ENCODE measurements around the gene PGM2.
"Not testable (repeated sequence)": the region's sequence is repeated elsewhere in the genome, so short reads cannot be mapped to it uniquely, and the experiment has no call there.

PGM2 gene

DNA sequence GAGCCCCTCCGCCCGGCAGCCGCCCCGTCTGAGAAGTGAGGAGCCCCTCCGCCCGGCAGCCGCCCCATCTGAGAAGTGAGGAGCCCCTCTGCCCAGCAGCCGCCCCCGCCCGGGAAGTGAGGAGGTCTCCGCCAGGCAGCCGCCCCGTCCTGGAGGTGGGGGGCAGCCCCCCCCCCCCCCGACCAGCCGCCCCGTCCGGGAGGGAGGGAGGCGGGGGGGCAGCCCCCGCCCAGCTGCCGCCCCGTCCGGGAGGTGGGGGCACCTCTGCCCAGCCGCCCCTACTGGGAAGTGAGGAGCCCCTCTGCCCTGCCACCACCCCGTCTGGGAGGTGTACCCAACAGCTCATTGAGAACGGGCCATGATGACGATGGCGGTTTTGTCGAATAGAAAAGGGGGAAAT lies 6.0 kb upstream of the PGM2 start:
- DNase-seq: not testable (repeated sequence)

GRCh38 chr4:37821953-37822605 lies 4.4 kb upstream of the PGM2 start:
- DNase-seq: peak; percentile 43

DNA sequence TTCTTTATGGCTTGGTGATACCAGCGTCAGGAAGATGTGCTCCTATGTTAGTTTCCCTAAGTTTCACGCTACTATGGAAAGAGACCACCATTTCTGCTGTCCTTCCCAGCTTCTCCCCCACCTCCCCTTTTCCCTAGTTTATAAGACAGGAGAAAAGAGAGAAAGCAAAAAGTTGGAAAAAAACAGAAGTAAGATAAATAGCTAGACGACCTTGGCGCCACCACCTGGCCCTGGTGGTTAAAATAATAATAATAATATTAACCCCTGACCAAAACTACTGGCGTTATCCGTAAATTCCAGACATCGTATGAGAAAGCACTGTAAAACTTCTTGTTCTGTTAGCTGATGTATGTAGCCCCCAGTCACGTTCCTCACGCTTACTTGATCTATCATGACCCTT lies 985 bp upstream of the PGM2 start:
- DNase-seq: not testable (repeated sequence)

DNA sequence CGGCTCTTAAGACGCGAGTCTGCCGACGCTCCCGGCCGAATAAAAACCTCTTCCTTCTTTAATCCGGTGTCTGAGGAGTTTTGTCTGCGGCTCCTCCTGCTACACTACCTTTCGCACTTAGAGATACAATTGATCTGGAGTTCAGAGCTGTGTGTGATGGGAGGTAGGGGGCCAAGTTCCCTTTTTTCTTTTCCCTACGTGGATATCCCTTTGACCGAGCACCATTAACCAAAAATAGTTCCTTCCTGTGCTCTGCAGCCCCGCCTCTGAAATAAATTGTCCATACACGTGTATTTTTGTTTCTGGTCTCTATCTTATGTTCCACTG lies 555 bp upstream of the PGM2 start:
- no peak for DNase-seq

- no peak for DNase-seq
Observed at GRCh38 chr4:37827030-37827685, 672 bp downstream of the PGM2 start.

DNA sequence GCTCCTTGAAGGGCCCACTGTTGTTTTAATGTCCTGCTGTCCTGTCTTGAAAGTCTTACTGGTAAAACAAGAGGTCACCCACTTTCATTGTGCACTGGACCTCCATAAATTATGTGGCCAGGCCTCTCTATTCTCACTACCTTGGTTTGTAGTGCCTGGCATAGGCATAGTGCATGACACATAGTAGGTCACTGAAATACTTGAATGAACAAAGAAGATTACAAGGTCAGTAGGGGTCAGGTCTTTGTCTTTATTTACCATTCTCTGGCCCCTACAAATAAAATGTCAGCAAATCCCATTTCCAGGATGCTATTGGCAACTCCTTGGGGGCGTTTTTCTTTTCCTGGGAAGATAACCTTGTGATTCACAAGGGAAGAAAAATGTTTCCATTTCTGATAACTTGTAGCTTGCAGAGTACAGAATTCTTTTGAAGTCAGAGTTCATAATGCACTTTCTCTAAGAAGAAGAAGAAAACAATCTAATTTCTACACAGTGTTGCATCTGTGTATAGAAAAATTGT lies 1.4 kb downstream of the PGM2 start:
- no peak for DNase-seq

GRCh38 chr4:37828843-37829242 lies 2.4 kb downstream of the PGM2 start:
- DNase-seq: no peak

DNA sequence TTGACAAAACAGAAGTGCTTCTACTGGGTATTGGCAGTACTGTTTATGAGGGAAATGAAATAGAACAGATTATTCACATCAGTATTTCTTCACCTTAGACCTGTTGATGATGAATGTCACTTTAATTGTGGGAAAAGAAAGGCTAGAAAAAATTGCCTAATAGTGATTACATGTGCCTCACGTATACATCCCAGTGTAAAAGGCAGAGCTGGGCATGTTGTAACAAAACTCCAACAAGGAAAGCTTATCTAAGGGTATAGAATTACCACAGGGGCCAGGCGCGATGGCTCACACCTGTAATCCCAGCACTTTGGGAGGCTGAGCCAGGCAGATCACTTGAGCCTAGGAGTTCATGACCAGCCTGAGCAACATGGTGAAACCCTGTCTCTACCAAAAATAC lies 4.2 kb downstream of the PGM2 start:
- no peak for DNase-seq

- DNase-seq: no peak
Observed at GRCh38 chr4:37835031-37835430, 8.5 kb downstream of the PGM2 start.

DNA sequence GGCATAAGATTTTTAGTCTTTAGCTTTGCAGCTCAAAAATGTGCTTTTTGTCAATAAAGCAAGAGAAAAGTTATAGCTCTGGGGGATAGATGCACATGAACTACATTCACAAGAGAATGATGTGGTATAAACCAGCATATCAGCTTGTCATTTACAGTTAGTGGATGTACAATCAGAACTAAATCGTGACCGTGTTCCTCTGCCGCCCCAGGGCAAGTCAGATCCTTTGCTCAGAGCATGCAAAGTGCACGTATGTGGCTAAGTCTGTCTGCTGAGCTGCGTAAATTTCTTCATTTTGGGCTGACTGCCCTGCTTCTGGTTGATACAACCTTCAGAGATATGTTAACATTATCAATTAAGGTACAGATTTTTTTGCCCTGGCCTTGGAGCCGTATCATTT lies 9.3 kb downstream of the PGM2 start:
- DNase-seq: no peak

DNA sequence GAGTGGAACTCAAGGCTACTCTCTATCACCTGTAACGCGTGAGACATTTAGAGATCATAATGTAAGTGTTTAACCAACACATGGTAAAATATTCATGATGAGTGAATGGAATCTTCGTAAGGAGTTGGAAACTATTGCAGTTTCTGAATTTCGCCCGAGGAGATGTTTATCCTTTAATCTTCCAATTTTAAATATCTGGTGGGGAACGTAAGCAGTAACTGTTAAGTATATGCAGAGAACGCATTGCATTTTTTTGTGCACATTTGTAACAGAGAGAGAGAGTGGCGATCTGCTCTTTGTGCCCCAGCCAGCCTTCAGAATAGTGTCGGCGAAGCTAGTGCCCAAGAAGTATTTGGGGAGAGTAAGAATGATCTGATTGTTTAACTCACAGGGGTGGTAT lies 9.8 kb downstream of the PGM2 start:
- DNase-seq: no peak

DNA sequence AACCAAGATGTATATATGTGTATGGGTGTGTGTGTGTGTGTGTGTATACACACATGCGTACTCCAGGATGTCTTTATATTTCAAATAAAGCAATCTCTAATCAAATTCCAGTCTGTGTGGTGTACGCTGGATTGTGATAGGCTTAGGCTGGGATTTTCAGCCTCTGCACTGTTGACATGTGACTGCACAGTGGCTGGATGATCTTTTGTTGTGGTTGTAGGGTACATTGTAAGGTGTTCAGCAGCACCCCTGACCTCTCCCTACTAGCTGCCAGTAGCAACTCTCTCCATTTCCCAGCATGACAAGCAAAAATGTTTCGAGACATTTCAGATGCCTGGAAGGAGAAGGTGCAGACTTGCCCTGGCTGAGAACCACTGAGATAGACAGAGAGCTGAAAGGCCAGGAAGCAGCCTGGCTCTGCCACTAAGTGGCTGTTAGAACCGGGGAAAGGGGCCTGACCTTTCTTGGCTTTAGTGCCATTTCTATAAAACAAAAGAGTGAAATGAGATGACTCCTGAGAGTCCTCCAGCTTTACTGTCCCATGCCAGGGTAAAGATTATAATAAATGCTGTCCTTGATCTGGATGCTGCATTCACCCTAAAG lies 10.5 kb downstream of the PGM2 start:
- DNase-seq: no peak

DNA sequence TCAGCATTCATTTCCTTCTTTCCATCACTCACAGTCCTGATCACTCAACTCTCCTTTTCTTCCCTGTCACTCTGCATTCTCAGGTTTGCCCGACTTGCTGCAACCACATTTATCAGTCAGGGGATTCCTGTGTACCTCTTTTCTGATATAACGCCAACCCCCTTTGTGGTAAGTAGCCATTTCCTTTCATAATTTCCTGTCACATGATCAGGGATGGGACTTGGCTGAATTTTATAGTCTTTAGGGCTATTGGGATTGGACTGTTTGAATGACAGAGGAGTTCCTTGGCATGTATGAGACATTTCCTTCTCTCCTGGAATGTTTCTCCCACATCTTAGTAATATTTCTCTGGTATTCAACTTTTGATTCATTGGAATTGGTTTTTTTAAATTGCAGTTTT lies 11.0 kb downstream of the PGM2 start:
- DNase-seq: no peak

- no peak for DNase-seq
Observed at GRCh38 chr4:37839426-37839825, 12.9 kb downstream of the PGM2 start.

DNA sequence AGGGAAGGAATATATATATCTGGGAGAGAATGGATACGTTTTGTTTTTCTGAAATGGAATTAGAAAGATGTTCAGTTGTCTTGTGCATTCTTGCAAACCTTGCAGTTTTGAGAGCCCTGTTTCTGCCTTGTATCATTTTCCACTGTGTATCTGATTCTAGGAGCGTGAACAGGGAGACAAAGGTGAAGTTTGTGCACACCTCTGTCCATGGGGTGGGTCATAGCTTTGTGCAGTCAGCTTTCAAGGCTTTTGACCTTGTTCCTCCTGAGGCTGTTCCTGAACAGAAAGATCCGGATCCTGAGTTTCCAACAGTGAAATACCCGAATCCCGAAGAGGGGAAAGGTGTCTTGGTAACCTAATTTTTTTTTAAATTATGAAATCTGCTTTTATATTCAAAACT lies 17.7 kb downstream of the PGM2 start:
- no peak for DNase-seq

DNA sequence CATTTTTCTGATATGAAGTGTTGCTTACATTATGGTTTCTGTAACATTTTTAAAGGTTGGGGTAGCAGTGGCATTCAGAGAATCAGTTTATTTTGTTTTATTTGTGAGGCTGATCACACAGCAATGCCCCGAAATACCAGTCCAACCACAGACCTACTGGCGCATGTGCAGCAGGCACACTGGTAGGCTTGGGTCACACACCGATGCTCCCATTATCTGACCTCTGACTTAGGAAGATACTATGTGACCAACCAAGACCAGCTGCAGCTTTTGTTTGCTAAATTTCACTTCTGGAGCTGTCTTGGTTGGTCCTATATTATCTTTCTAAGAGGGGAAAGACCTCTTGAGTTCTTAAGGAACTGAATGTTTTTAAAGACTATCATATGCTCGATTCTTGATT lies 18.7 kb downstream of the PGM2 start:
- no peak for DNase-seq

DNA sequence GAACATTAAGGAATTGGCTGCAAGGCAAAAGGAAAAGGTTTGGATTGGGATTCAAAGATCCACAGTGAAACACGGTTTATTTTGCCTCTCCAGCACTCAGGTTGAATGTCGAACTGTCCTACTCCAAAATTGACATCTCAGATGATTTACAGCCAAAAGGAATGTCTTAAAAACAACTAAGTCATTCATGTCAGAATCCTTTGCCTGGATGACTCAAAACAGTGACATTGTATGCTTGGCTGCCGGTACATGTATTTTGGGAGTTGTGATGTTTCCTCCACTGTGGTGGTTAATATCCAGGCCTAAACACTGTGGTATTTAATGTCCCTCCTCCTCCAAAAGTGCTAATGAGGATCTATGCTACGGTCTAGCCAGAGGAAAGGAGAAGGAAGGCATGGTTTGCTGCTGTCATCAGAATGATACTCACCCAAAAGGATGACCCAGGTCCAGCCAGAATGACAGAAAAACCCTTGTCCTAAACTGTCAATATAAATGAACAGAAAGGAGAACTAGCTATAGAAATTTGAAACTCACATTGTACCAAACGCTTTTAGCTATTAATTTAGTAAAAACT lies 20.9 kb downstream of the PGM2 start:
- DNase-seq: no peak

- no peak for DNase-seq
Observed at GRCh38 chr4:37852376-37852775, 25.9 kb downstream of the PGM2 start.

DNA sequence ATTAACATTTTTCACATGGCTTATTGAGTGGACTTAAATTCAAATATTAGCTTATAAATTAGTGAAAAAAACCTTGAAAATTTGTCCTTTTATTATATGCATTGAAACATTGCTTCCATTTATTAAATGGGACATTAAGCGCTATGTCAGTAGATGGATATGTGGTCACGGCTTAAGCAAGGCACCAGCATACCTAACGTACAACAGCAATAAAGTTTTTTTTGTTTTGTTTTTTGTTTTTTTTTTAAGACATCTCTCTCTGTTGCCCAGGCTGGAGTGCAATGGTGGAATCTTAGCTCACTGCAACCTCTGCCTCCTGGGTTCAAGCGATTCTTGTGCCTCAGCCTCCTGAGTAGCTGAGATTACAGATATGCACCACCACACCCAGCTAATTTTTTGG lies 31.6 kb downstream of the PGM2 start:
- no peak for DNase-seq

- no peak for DNase-seq
Observed at GRCh38 chr4:37858872-37859271, 32.4 kb downstream of the PGM2 start.

DNA sequence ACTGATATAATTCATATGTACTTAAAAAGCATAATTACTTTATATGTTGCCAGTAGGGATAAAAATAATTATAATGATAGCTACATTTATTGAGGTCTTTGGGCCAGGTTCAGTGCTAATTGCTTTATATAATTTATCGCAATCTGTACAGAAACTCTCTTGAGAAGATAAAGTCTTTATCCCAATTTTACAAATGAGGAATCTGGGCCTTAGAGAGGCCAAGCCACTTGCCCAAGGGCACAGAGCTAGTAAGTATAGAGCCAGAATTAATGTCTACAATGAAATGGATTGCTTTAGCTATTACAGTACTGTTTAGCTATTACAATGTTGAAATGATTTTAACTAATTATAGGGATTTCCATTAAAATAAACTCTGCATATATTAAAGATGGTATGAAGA lies 33.8 kb downstream of the PGM2 start:
- DNase-seq: no peak

DNA sequence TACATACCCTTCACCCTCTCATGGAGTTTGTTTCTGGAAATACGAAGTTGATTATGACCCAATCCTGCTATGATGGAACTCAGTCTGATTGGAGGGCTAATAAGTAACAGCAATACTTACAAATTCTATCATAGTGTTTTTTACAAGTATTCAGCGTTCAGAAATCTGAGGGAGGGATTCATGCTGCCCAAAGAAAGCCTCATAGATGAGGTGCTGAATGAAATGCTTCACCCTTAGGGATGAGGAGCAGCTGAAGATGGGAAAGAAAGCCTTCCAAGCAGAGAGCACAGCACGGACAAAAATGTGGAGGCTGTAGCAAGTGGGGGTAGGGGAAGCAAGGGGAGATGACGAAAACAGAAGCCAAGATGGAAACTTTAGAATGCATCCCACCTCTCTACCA lies 36.5 kb downstream of the PGM2 start:
- DNase-seq: no peak

- no peak for DNase-seq
Observed at GRCh38 chr4:37864786-37865185, 38.3 kb downstream of the PGM2 start.

DNA sequence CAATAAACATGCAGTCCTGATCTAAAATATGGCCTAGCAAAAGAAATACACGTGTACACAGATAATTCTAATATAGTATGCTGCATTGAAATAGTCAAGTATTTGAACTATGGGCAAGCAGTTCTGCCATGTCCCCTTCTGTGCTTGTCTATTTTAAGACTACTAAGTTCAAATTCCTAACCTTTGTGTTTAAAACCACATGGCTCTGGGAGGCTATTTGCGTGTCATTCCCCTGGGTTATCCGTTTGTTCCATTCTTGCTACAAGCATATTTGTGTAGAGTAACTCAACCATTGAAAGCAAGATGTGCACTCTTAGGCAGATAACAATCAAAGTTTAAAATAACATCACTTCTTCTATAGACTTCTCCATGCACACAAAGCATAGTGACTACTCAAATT lies 39.0 kb downstream of the PGM2 start:
- DNase-seq: no peak
